HG03159 (cell line): ENCODE data around the gene F10.
"Not testable (repeated sequence)": the region's sequence is repeated elsewhere in the genome, so short reads cannot be mapped to it uniquely, and the experiment has no call there.

Experiments
- ATAC-seq: cut with Tn5 transposase; IDR thresholded peaks from one replicate; pipeline ENCODE4 v1.9.1; 2021; ENCODE audit warnings: mild to moderate bottlenecking, moderate library complexity; ENCODE audit not compliant: unreplicated experiment

F10 gene

GRCh38 chr13:113098162-113098732, 24.4 kb upstream of the F10 start:
- no peak for ATAC-seq

DNA sequence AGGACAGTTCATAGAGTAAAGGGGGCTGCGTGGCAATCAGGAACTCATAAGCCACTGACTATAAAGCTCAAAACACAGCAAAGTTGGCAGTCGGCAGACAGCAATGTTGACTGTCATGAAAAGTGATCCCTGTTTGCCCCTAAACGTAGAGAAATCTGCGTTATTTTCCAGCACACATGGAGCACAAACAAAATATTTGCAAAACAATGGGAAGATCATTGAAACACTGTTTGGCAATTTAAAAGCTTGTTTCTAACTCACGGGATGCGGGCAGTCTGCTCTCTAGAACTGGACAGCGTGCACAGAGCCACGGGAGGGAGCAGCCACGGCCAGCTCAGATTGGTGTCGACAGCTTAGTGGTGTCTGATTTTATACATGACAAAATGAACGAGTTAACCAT, 23.5 kb upstream of the F10 start:
- ATAC-seq, result no peak

GRCh38 chr13:113102302-113102701, 20.3 kb upstream of the F10 start:
- ATAC-seq, result not testable (repeated sequence)

DNA sequence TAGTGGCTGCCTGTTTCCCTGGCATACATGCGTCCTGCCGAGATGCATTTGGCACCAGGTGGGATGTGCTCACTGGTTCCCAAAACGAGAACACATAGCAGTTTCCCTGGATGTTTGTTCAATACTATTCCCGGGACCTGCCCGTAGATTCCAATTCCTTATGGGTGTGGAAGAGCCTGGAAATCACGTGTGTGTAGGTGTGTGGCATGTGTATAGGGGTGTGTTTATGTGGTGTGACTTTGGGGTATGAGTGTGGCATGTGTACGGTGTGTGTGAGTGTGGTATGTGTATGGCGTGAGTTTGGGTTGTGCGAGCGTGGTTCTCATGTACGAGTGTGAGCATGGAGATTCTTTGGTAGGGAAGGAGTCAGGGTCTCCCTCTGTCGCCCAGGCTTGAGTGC, 19.9 kb upstream of the F10 start:
- ATAC-seq, result no peak

DNA sequence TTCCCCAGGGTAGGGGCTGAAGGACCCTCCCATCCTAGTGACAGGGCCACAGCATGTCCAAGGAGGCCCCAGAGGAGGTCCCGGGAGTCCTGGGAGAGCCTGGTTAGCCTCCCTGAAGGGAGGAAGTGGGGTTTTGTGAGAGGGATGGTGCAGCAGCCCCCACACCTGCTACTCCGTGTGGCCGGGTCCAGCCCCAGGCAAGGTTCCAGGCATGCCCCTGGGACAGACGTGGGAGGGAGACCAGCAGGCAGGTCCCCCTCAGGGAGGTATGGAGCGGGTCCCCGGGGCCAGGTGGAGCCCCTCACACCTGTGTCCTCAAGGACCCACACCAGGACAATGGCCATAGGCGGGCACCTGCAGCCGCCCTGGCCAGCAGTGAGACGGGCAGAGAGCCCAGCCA, 19.0 kb upstream of the F10 start:
- no peak for ATAC-seq

- no peak for ATAC-seq
Measured at GRCh38 chr13:113105032-113105920, 17.3 kb upstream of the F10 start, which contains the start of gene F7. F7 (plus strand) TSS chr13:113105791; CDS start chr13:113105842, 51 bp downstream.

DNA sequence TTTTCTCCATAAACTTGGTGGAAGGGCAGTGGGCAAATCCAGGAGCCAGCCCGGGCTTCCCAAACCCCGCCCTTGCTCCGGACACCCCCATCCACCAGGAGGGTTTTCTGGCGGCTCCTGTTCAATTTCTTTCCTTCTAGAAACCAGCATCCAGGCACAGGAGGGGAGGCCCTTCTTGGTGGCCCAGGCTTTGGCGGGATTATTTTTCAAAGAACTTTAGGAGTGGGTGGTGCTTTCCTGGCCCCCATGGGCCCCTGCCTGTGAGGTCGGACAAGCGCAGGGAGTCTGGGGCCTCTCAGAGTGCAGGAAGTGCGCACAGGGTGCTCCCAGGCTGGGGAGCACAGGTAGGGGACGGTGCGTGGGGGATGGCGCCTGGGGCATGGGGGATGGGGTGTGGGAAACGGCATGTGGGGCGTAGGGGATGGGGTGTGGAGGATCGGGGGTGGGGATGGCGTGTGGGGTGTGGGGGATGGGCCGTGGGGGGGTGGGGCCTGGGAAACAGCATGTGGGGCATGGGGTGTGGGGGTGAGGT, 16.6 kb upstream of the F10 start:
- no peak for ATAC-seq

DNA sequence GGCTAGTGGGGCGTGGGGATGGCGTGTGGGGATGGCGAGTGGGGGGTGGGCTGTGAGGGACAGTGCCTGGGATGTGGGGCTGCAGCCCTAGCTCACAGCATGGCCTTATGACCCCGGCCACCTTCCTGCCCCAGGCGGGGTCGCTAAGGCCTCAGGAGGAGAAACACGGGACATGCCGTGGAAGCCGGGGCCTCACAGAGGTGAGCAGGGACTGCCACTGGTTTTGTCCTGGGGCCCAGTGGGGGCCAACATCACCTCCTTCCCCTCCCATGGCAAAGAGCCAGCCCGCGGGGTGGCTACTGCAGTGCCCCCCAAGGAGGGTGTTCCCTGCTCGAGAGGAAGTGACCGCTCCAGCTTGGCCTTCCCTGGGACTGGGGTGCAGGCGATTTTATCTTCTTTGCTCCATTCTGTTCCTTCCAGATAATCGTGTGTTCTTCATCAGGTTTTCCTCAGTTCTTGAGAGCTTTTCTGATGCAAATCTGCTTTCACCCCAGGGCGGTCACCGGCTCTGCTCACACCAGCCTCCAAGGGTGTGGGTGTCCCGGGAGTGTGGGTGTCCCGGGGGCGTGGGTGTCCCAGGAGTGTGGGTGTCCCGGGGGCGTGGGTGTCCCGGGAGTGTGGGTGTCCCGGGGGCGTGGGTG, 15.8 kb upstream of the F10 start:
- no peak for ATAC-seq

- not testable (repeated sequence) for ATAC-seq
Measured at GRCh38 chr13:113108521-113108920, 14.1 kb upstream of the F10 start.

DNA sequence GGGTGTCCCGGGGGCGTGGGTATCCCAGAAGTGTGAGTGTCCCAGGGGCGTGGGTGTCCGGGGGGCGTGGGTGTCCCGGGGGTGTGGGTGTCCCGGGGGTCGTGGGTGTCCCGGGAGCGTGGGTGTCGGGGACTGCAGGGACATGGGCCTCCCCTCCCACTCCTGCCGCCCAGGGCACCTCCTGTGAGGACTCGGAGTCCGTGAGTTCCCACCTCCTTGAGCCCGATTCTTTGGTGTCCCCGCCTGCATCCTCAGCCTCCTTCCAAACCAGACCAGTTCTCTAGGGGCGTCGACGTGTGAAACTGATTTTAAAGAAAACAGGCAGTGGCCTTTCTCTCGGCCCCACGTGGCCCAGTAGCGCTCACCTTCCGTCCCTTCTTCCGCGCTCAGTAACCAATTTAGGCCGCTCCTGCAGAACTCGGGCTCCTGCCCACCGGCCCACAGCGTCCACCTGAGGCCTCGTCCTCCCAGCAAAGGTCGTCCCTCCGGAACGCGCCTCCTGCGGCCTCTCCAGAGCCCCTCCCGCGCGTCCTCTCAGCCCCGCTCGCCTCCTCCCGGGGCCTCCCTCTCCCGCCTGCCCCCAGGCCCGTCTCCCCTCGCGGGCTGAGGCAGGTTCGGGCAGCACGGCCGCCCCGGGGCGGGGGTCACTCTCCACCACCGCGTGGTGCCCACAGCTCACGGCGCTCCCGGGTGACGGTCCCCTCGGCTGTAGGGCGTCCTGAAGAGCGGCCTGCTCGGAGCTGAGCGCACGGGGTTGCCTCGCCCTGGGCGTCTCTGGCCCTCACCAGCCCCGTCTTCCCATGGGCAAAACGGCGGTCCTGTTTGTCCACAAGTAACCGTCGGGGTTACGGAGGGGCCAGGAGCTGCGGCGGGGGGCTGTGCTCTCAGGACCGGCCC, 13.2 kb upstream of the F10 start:
- ATAC-seq, result no peak

DNA sequence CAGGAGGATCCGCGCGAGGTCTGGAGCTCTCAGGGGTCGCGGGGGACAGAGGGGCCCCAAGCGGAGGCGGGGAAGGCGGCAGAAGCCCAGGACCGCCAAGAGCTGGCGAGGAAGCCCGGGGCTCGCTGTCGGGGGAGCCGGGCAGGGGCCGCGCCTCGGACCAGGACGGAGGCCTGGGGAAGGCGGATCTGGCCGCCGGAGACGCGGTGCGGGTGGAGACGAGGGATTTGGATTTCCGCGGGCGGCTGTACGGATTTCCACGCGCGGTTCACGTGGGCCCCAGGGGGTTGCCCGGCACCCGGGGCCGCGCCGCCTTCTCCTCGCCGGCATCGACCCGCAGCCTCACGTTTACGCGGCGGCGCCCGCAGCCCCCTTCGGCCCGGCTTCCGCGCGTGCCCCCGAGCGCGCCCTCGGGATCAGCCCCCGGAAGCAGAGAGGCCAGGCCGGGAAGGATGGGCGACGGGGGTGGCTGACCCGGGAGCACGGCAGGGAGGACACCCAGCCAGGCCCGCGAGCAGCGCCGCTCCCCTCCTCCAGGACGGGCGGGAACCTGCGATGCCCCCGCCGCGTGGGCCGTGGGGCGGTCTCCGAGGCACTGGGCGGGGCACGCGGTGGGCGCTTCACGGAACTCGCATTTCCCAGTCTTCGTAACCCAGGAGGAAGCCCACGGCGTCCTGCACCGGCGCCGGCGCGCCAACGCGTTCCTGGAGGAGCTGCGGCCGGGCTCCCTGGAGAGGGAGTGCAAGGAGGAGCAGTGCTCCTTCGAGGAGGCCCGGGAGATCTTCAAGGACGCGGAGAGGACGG, 12.3 kb upstream of the F10 start:
- no peak for ATAC-seq

DNA sequence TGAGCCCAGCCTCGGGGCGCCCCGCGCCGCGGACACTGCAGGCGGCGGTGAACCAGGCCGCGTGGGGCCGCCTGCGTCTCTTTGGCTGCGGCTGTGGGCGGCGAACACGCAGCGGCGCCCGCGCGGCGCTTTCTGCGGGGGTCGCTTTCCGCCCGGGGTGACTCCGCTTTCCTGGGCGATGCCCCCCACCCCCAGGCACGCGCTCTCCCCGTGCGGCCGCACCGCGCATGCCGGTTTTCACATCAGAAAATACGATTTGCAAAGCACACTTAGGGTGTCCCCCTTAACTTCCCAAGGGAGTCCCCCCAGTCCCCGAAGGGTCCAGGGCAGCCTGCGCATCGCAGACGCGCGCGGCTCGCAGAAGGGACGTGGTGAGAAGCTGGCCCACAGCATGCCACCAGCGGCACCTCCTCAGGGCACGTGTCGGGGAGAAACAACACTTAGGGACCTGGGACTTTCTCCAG, 11.7 kb upstream of the F10 start:
- ATAC-seq, result no peak

GRCh38 chr13:113111821-113112220, 10.8 kb upstream of the F10 start:
- not testable (repeated sequence) for ATAC-seq

DNA sequence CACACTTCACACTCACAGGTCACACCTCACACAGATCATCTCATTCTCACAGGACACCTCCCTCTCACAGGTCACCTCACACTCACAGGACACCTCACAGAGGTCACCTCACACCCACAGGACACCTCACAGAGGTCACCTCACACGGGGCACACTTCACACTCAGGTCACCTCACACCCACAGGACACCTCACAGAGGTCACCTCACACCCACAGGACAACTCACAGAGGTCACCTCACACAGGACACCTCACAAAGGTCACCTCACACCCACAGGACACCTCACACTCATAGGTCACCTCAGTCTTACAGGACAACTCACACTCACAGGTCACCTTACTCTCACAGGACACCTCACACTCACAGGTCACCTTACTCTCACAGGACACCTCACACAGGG, 10.1 kb upstream of the F10 start:
- not testable (repeated sequence) for ATAC-seq

DNA sequence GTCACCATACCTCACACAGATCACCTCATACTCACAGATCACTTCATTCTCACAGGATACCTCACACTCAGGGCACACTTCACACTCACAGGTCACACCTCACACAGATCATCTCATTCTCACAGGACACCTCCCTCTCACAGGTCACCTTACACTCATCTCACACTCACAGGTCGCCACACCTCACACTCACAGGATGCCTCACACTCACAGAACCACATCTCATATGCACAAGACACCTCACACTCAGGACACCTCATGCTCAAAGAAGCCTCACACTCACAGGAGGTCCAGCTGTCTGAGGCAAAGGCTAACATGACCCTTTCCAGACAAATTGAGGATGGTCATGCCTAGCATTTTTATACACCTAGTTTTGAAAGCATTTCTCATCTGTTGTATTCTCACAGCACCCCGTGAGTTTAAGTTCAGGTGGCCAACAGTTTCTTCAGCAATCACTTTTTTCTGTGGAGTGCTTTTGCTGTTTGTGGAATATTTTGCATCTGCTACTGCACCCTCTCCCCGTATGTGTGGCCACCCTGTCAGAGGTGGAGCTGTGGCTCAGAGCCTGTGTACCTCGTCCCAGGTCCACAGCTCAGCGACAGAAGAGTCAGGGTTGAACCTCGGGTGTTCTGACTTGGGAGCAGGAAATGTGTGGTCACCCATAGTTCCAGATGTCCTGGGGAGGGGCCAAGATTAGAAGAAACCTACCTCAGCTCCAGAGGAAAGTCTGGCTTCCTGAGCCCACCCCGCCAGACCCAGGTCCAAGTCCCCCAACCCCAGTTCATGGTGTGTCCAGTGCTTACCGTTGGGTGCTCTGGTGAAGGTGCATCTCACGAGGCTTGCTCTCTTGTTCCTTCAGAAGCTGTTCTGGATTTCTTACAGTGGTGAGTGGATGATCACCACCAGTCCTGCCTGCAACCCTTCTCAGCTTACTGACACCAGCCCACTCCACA, 9.4 kb upstream of the F10 start:
- ATAC-seq, result no peak

GRCh38 chr13:113113846-113114271, 8.7 kb upstream of the F10 start:
- ATAC-seq, result no peak

- no peak for ATAC-seq
Measured at GRCh38 chr13:113114511-113115362, 7.9 kb upstream of the F10 start.
